Endothelial cell of hepatic sinusoid (primary cell): ENCODE measurements around the gene ARHGEF11.
"Not testable (repeated sequence)": the region's sequence is repeated elsewhere in the genome, so short reads cannot be mapped to it uniquely, and the experiment has no call there.

Experiments used
- in situ Hi-C: cut with HindIII; loops from 2 replicates; pipeline ENCODE4 v1.10.0; 2017; ENCODE audit warnings: low sequenced_read_pairs

The ARHGEF11 gene

GRCh38 chr1:157045250-157046218 lies at the start of gene ARHGEF11:
Gene ARHGEF11 (minus strand): TSS chr1:157045742. CDS start chr1:157044330, 1,412 bp downstream.
- in situ Hi-C loops: no loop called here

- in situ Hi-C loops: no loop called here
Observed at GRCh38 chr1:157095091-157095490, 49.5 kb upstream of the ARHGEF11 start.

- in situ Hi-C loops: no loop called here
Observed at GRCh38 chr1:157092831-157093230, 47.3 kb upstream of the ARHGEF11 start.

- in situ Hi-C loops: no loop called here
Observed at GRCh38 chr1:157091668-157092273, 46.2 kb upstream of the ARHGEF11 start.

- in situ Hi-C loops: no loop called here
Observed at GRCh38 chr1:157091186-157091585, 45.6 kb upstream of the ARHGEF11 start.

GRCh38 chr1:157090771-157091170 lies 45.2 kb upstream of the ARHGEF11 start:
- in situ Hi-C loops: no loop called here

- in situ Hi-C loops: no loop called here
Observed at GRCh38 chr1:157090196-157090647, 44.7 kb upstream of the ARHGEF11 start.

- in situ Hi-C loops: no loop called here
Observed at GRCh38 chr1:157089789-157090188, 44.2 kb upstream of the ARHGEF11 start.

GRCh38 chr1:157088607-157089006 lies 43.1 kb upstream of the ARHGEF11 start:
- in situ Hi-C loops: no loop called here

- in situ Hi-C loops: no loop called here
Observed at GRCh38 chr1:157087030-157087429, 41.5 kb upstream of the ARHGEF11 start.

- in situ Hi-C loops: no loop called here
Observed at GRCh38 chr1:157086299-157086698, 40.8 kb upstream of the ARHGEF11 start.

GRCh38 chr1:157085421-157085820 lies 39.9 kb upstream of the ARHGEF11 start:
- in situ Hi-C loops: no loop called here

- in situ Hi-C loops: no loop called here
Observed at GRCh38 chr1:157084720-157085119, 39.2 kb upstream of the ARHGEF11 start.

- in situ Hi-C loops: no loop called here
Observed at GRCh38 chr1:157081707-157082106, 36.2 kb upstream of the ARHGEF11 start.

- in situ Hi-C loops: no loop called here
Observed at GRCh38 chr1:157080714-157081113, 35.2 kb upstream of the ARHGEF11 start.

- in situ Hi-C loops: no loop called here
Observed at GRCh38 chr1:157077394-157077793, 31.9 kb upstream of the ARHGEF11 start.

- in situ Hi-C loops: no loop called here
Observed at GRCh38 chr1:157073944-157074685, 28.6 kb upstream of the ARHGEF11 start.

GRCh38 chr1:157069601-157070000 lies 24.1 kb upstream of the ARHGEF11 start:
- in situ Hi-C loops: no loop called here

- in situ Hi-C loops: not testable (repeated sequence)
Observed at GRCh38 chr1:157059241-157059640, 13.7 kb upstream of the ARHGEF11 start.

- in situ Hi-C loops: no loop called here
Observed at GRCh38 chr1:157056269-157056668, 10.7 kb upstream of the ARHGEF11 start.

GRCh38 chr1:157055729-157056128 lies 10.2 kb upstream of the ARHGEF11 start:
- in situ Hi-C loops: not testable (repeated sequence)
